Measurements from ENCODE around the gene ST6GAL1.

- TF ChIP-seq, protein P1, sequence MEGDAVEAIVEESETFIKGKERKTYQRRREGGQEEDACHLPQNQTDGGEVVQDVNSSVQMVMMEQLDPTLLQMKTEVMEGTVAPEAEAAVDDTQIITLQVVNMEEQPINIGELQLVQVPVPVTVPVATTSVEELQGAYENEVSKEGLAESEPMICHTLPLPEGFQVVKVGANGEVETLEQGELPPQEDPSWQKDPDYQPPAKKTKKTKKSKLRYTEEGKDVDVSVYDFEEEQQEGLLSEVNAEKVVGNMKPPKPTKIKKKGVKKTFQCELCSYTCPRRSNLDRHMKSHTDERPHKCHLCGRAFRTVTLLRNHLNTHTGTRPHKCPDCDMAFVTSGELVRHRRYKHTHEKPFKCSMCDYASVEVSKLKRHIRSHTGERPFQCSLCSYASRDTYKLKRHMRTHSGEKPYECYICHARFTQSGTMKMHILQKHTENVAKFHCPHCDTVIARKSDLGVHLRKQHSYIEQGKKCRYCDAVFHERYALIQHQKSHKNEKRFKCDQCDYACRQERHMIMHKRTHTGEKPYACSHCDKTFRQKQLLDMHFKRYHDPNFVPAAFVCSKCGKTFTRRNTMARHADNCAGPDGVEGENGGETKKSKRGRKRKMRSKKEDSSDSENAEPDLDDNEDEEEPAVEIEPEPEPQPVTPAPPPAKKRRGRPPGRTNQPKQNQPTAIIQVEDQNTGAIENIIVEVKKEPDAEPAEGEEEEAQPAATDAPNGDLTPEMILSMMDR (IDR thresholded peaks at IDR 0.05) = no peak
- no peak for TF ChIP-seq POLR2AphosphoS5 (IDR thresholded peaks at IDR 0.05; ENCODE audit: low read depth, low read length)
- no peak for TF ChIP-seq REST (IDR thresholded peaks at IDR 0.05; ENCODE audit: insufficient read depth in 1 of 2, low read depth in 2 of 2, low read length in 1 of 2)
- TF ChIP-seq SIN3A (IDR thresholded peaks at IDR 0.05; ENCODE audit: borderline replicate concordance, insufficient read depth, low read depth, low read length) = no peak
These were observed 87.3 kb downstream of the ST6GAL1 start for GRCh38 chr3:187017511-187018230.
